OCI-LY1 (cell line): ENCODE results near the gene DOCK3.

Experiments used
- H2AFZ ChIP-seq: fragments of 200-600 bp; sonication (generic), shearing (Covaris generic); 2 replicates; pipeline ENCODE4 v1.6.0; 2014; ENCODE audit warnings: antibody characterized with exemption, mild to moderate bottlenecking, low read length
- H3F3A ChIP-seq: fragments of 200-600 bp; sonication (generic), shearing (Covaris generic); 2 replicates; pipeline ENCODE4 v1.6.0; 2014; ENCODE audit warnings: mild to moderate bottlenecking, antibody characterized with exemption, low read length, moderate library complexity; ENCODE audit not compliant: insufficient read depth
- H3K27ac ChIP-seq: fragments of 200-600 bp; sonication (generic); 2 replicates; pipeline ENCODE4 v1.5.1; 2014; ENCODE audit warnings: low read length, mixed run types, mild to moderate bottlenecking, low read depth; ENCODE audit not compliant: poor library complexity, severe bottlenecking
- H3K27me3 ChIP-seq: fragments of 200-600 bp; sonication (generic); 2 replicates; pipeline ENCODE4 v1.6.0; 2014; ENCODE audit warnings: antibody characterized with exemption, mild to moderate bottlenecking, low read length, moderate library complexity; ENCODE audit not compliant: insufficient read depth
- H3K36me3 ChIP-seq: fragments of 200-600 bp; sonication (generic); 2 replicates; pipeline ENCODE4 v1.6.1; 2014; ENCODE audit warnings: mild to moderate bottlenecking, antibody characterized with exemption, low read length, moderate library complexity, mixed read lengths; ENCODE audit not compliant: insufficient read depth
- H3K4me1 ChIP-seq: fragments of 200-600 bp; sonication (generic); 2 replicates; pipeline ENCODE4 v1.5.1; 2014; ENCODE audit warnings: mild to moderate bottlenecking, low read length, moderate library complexity; ENCODE audit not compliant: insufficient read depth, severe bottlenecking
- H3K4me2 ChIP-seq: fragments of 200-600 bp; sonication (generic), shearing (Covaris generic); 2 replicates; pipeline ENCODE4 v1.6.1; 2014; ENCODE audit warnings: low read length
- H3K4me3 ChIP-seq: fragments of 200-600 bp; sonication (generic); 2 replicates; pipeline ENCODE4 v1.5.1; 2014; ENCODE audit warnings: low read length, low read depth, mild to moderate bottlenecking, mixed read lengths; ENCODE audit not compliant: poor library complexity, severe bottlenecking
- H3K79me2 ChIP-seq: fragments of 200-600 bp; shearing (Covaris generic); 2 replicates; pipeline ENCODE4 v1.6.1; 2016; ENCODE audit warnings: mixed run types, low read length, mixed read lengths; ENCODE audit not compliant: insufficient read depth
- H3K9ac ChIP-seq: fragments of 200-600 bp; sonication (generic), shearing (Covaris generic); 2 replicates; pipeline ENCODE4 v1.6.1; 2014; ENCODE audit warnings: mild to moderate bottlenecking, low read length, mixed read lengths
- H3K9me2 ChIP-seq: fragments of 200-600 bp; sonication (generic), shearing (Covaris generic); 2 replicates; pipeline ENCODE4 v1.6.1; 2014; ENCODE audit warnings: low read depth, mild to moderate bottlenecking, low read length, mixed read lengths
- H3K9me3 ChIP-seq: fragments of 200-600 bp; shearing (Covaris generic); 2 replicates; pipeline ENCODE4 v1.6.1; 2014; ENCODE audit warnings: low read length, mixed read lengths
- H4K20me1 ChIP-seq: fragments of 200-600 bp; sonication (generic), shearing (Covaris generic); 2 replicates; pipeline ENCODE4 v1.6.0; 2016; ENCODE audit warnings: mild to moderate bottlenecking, low read length; ENCODE audit not compliant: insufficient read depth
- EZH2 ChIP-seq: fragments of 200-600 bp; sonication (generic), shearing (Covaris generic); IDR thresholded peaks from 2 replicates; pipeline ENCODE4 v1.8.0; 2017; ENCODE audit warnings: borderline replicate concordance, mixed run types, mild to moderate bottlenecking, antibody characterized with exemption, low read length, moderate library complexity, mixed read lengths
- TF ChIP-seq, protein P1 (sequence below): fragments of 200-600 bp; sonication (generic), shearing (Covaris generic); IDR thresholded peaks from 2 replicates; pipeline ENCODE4 v1.5.1; 2017; ENCODE audit warnings: mild to moderate bottlenecking, antibody characterized with exemption, low read length, moderate library complexity, mixed read lengths

DOCK3 gene

DNA sequence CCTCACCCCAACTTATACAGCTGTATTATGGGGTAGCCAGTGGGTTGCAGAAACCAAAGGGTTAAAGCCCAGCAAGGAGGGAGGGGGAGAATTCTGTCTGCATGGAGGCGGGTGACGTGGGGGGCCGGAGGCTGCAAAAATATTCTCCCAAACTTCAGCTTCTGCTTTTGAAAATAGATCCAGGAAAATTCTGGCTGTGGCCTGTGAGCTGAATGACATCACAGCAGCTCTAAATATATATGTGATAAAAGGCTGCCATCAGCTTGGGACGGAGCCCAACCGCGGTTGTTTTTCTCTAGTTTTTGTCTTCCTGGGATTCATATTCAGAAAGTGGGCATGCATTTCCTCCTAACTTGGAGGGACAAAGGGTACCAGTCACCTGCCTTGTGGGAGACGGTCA lies 30.2 kb upstream of the DOCK3 start:
- no peaks in the 10 kb centered on the region for H3K27me3 ChIP-seq
- TF ChIP-seq EZH2 = no peak
- TF ChIP-seq, protein P1, sequence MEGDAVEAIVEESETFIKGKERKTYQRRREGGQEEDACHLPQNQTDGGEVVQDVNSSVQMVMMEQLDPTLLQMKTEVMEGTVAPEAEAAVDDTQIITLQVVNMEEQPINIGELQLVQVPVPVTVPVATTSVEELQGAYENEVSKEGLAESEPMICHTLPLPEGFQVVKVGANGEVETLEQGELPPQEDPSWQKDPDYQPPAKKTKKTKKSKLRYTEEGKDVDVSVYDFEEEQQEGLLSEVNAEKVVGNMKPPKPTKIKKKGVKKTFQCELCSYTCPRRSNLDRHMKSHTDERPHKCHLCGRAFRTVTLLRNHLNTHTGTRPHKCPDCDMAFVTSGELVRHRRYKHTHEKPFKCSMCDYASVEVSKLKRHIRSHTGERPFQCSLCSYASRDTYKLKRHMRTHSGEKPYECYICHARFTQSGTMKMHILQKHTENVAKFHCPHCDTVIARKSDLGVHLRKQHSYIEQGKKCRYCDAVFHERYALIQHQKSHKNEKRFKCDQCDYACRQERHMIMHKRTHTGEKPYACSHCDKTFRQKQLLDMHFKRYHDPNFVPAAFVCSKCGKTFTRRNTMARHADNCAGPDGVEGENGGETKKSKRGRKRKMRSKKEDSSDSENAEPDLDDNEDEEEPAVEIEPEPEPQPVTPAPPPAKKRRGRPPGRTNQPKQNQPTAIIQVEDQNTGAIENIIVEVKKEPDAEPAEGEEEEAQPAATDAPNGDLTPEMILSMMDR = no peak
- H3K36me3 ChIP-seq = no peaks in the 10 kb centered on the region
- H3K4me2 ChIP-seq = no peak overlapping the region
- no peaks in the 10 kb centered on the region for H3K79me2 ChIP-seq
- H3K9me3 ChIP-seq = no peaks in the 10 kb centered on the region
- H3F3A ChIP-seq = no peaks in the 10 kb centered on the region
- H3K4me3 ChIP-seq = no peak overlapping the region
- no peaks in the 10 kb centered on the region for H4K20me1 ChIP-seq
- H3K4me1 ChIP-seq = no peaks in the 10 kb centered on the region
- no peak overlapping the region for H2AFZ ChIP-seq
- H3K9me2 ChIP-seq = no peaks in the 10 kb centered on the region
- H3K9ac ChIP-seq = no peak overlapping the region
- no peak overlapping the region for H3K27ac ChIP-seq

GRCh38 chr3:50645378-50645777 lies 29.3 kb upstream of the DOCK3 start:
- no peak overlapping the region for H3K4me2 ChIP-seq

DNA sequence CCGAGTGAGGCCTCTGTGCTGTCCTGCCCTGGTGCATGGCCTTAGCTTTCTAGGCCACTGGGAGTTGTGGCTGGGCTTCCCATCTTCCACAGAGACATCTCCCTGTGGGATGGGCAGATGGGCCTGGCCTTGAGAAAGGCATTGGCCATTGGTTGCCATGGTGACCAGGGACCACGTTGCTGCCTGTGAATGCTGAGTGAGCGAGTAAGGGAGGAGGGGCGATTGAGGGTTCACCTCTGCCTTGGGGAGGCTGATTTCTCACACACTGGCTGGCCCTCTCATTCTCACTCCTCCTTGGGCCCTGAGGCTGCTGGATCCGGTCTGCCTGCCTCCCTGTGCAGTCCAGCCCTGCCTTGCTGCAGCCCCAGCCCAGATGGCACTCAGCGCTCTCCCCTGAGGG lies 26.4 kb upstream of the DOCK3 start:
- H3K27me3 ChIP-seq = no peaks in the 10 kb centered on the region; the same call in 1 of the 2 replicates
- no peak overlapping the region for H3K27ac ChIP-seq
- H3K36me3 ChIP-seq = no peaks in the 10 kb centered on the region
- no peaks in the 10 kb centered on the region for H3K9me3 ChIP-seq
- H2AFZ ChIP-seq = no peak overlapping the region
- H3F3A ChIP-seq = no peaks in the 10 kb centered on the region
- H3K9ac ChIP-seq = no peak overlapping the region
- no peak overlapping the region for H3K4me3 ChIP-seq
- H3K9me2 ChIP-seq = no peaks in the 10 kb centered on the region
- no peak overlapping the region for H3K4me2 ChIP-seq
- H4K20me1 ChIP-seq = no peaks in the 10 kb centered on the region
- no peaks in the 10 kb centered on the region for H3K4me1 ChIP-seq
- TF ChIP-seq, protein P1 = no peak
- TF ChIP-seq EZH2 = no peak
- no peaks in the 10 kb centered on the region for H3K79me2 ChIP-seq

More at GRCh38 chr3:50645378-50645777, 29.3 kb upstream of the DOCK3 start:
- Histone ChIP-seq H3K79me2 (no peaks in the 10 kb centered on the region), H3K4me1 (no peaks in the 10 kb centered on the region), H3K9me2 (no peaks in the 10 kb centered on the region), H2AFZ (no peak overlapping the region), H3K27ac (no peak overlapping the region), H3K36me3 (no peaks in the 10 kb centered on the region), H3F3A (no peaks in the 10 kb centered on the region), H3K9ac (no peak overlapping the region), H3K4me3 (no peak overlapping the region), H3K9me3 (no peaks in the 10 kb centered on the region), H4K20me1 (no peaks in the 10 kb centered on the region), H3K27me3 (no peaks in the 10 kb centered on the region)
- no peak for TF ChIP-seq EZH2
- TF ChIP-seq, protein P1 = no peak
